Osteoblast (primary cell): ENCODE results near the gene CD177. TPM values are rescaled to one million over a fixed set of nuclear protein-coding genes. Genes with fewer than 3 reads are reported as not detected.
"Not testable (repeated sequence)": the region's sequence is repeated elsewhere in the genome, so short reads cannot be mapped to it uniquely, and the experiment has no call there.

Experiments
- DNase-seq: peaks from one replicate; pipeline ENCODE4 v3.0.0; 2011; ENCODE audit warnings: low spot score, mixed read lengths; ENCODE audit not compliant: insufficient read length; ENCODE audit errors: missing footprints
- H2AFZ ChIP-seq: 2 replicates; pipeline ENCODE4 v1.6.0; 2011; ENCODE audit warnings: mild to moderate bottlenecking, low read length
- H3K27ac ChIP-seq: 2 replicates; pipeline ENCODE4 v1.5.1; 2011; ENCODE audit warnings: mild to moderate bottlenecking, low read depth, low read length, moderate library complexity
- H3K27me3 ChIP-seq: 2 replicates; pipeline ENCODE4 v1.6.0; 2012; ENCODE audit warnings: mild to moderate bottlenecking, control low read depth, inconsistent platforms, low read length, moderate library complexity; ENCODE audit not compliant: insufficient read depth
- H3K36me3 ChIP-seq: 2 replicates; pipeline ENCODE4 v1.5.1; 2011; ENCODE audit warnings: mild to moderate bottlenecking, low read length, control low read depth, moderate library complexity; ENCODE audit not compliant: insufficient read depth
- H3K4me1 ChIP-seq: 2 replicates; pipeline ENCODE4 v1.5.1; 2011; ENCODE audit warnings: mild to moderate bottlenecking, low read length, control low read depth, moderate library complexity; ENCODE audit not compliant: insufficient read depth
- H3K4me2 ChIP-seq: 2 replicates; pipeline ENCODE4 v1.6.0; 2011; ENCODE audit warnings: mild to moderate bottlenecking, low read length; ENCODE audit not compliant: insufficient read depth
- H3K4me3 ChIP-seq: fragments of 200-600 bp; sonication (generic); 3 replicates; pipeline ENCODE4 v1.5.1; 2012; ENCODE audit warnings: mild to moderate bottlenecking, low read length, inconsistent platforms; ENCODE audit not compliant: insufficient read depth
- H3K79me2 ChIP-seq: 2 replicates; pipeline ENCODE4 v1.6.0; 2012; ENCODE audit warnings: mild to moderate bottlenecking, low read length, control low read depth, inconsistent platforms; ENCODE audit not compliant: insufficient read depth
- H3K9me3 ChIP-seq: 2 replicates; pipeline ENCODE4 v1.5.1; 2011; ENCODE audit warnings: low read depth, low read length, control low read depth
- H4K20me1 ChIP-seq: 2 replicates; pipeline ENCODE4 v1.6.0; 2012; ENCODE audit warnings: mild to moderate bottlenecking, low read length, control low read depth; ENCODE audit not compliant: insufficient read depth
- CTCF ChIP-seq: IDR thresholded peaks from 2 replicates; pipeline ENCODE4 v1.5.1; 2011; ENCODE audit warnings: mild to moderate bottlenecking, low read depth, low read length, moderate library complexity; ENCODE audit errors: extremely low read depth
- total RNA-seq: library from RNA; depleted of rRNA; stranded (reverse); fragments of >200 nt; gene quantifications from 2 replicates; pipeline ENCODE4 v1.2.3, GENCODE V29; 2012

Gene CD177
- total RNA-seq, 1 donor: not detected

- Histone ChIP-seq H3K27me3 (peaks cover 9% of the 10 kb centered on the region), H4K20me1 (no peaks in the 10 kb centered on the region), H2AFZ (no peak overlapping the region), H3K79me2 (no peaks in the 10 kb centered on the region), H3K27ac (no peak overlapping the region), H3K4me2 (no peak overlapping the region), H3K4me3 (no peak overlapping the region), H3K36me3 (no peaks in the 10 kb centered on the region), H3K4me1 (no peaks in the 10 kb centered on the region), H3K9me3 (no peaks in the 10 kb centered on the region)
- no peak for DNase-seq
- TF ChIP-seq CTCF: no peak
Measured at GRCh38 chr19:43371909-43372308, 18.4 kb downstream of the CD177 start.

- Histone ChIP-seq H3K79me2 (no peaks in the 10 kb centered on the region), H3K4me3 (no peak overlapping the region), H3K4me1 (no peaks in the 10 kb centered on the region), H3K27me3 (peaks cover 9% of the 10 kb centered on the region), H2AFZ (no peak overlapping the region), H3K27ac (no peak overlapping the region), H3K36me3 (no peaks in the 10 kb centered on the region), H3K4me2 (no peak overlapping the region), H4K20me1 (no peaks in the 10 kb centered on the region), H3K9me3 (no peaks in the 10 kb centered on the region)
- TF ChIP-seq CTCF: no peak
- no peak for DNase-seq
Measured at GRCh38 chr19:43372462-43372861, 19.0 kb downstream of the CD177 start.

GRCh38 chr19:43377624-43378023 lies 24.1 kb downstream of the CD177 start:
- not testable (repeated sequence) for H3K27me3 ChIP-seq, H3K79me2 ChIP-seq, H3K27ac ChIP-seq, H3K4me1 ChIP-seq, H3K4me2 ChIP-seq, DNase-seq, H2AFZ ChIP-seq, H3K4me3 ChIP-seq, H4K20me1 ChIP-seq, H3K36me3 ChIP-seq, H3K9me3 ChIP-seq

GRCh38 chr19:43380008-43380407 lies 26.5 kb downstream of the CD177 start:
- no peak for TF ChIP-seq CTCF
- H2AFZ ChIP-seq: no peak overlapping the region

More at GRCh38 chr19:43380008-43380407, 26.5 kb downstream of the CD177 start:
- DNase-seq: no peak
- Histone ChIP-seq H3K79me2 (no peaks in the 10 kb centered on the region), H3K36me3 (no peaks in the 10 kb centered on the region), H4K20me1 (no peaks in the 10 kb centered on the region), H3K9me3 (no peaks in the 10 kb centered on the region), H3K27me3 (peaks cover 8% of the 10 kb centered on the region), H3K4me2 (no peak overlapping the region), H3K4me3 (no peak overlapping the region), H3K4me1 (no peaks in the 10 kb centered on the region), H3K27ac (no peak overlapping the region)
